Activated T-cell treated with anti-CD3 and anti-CD28 coated beads, Interleukin-2, amount 50 U/mL, for 24 hours (primary cell): ENCODE measurements around the gene TMED6.
A peak's percentile ranks its signal among the peaks of the same experiment; 100 is the strongest.

Experiments
- DNase-seq: peaks from one replicate; pipeline ENCODE4 v3.0.0-alpha.2; 2020
- H3K27ac Mint-ChIP-seq: 2 replicates; pipeline ENCODE4 v1.8.0; 2020; ENCODE audit warnings: mild to moderate bottlenecking, mixed read lengths
- H3K27me3 Mint-ChIP-seq: 2 replicates; pipeline ENCODE4 v1.8.0; 2020; ENCODE audit warnings: mixed read lengths
- H3K36me3 Mint-ChIP-seq: 2 replicates; pipeline ENCODE4 v1.8.0; 2020; ENCODE audit warnings: low read depth, mixed read lengths
- H3K4me1 Mint-ChIP-seq: 2 replicates; pipeline ENCODE4 v1.8.0; 2020; ENCODE audit warnings: low read depth, mixed read lengths
- H3K4me3 Mint-ChIP-seq: 2 replicates; pipeline ENCODE4 v1.8.0; 2020; ENCODE audit warnings: mild to moderate bottlenecking, moderate library complexity, mixed read lengths
- H3K9me3 Mint-ChIP-seq: 2 replicates; pipeline ENCODE4 v1.8.0; 2020; ENCODE audit warnings: mixed read lengths

The TMED6 gene

DNA sequence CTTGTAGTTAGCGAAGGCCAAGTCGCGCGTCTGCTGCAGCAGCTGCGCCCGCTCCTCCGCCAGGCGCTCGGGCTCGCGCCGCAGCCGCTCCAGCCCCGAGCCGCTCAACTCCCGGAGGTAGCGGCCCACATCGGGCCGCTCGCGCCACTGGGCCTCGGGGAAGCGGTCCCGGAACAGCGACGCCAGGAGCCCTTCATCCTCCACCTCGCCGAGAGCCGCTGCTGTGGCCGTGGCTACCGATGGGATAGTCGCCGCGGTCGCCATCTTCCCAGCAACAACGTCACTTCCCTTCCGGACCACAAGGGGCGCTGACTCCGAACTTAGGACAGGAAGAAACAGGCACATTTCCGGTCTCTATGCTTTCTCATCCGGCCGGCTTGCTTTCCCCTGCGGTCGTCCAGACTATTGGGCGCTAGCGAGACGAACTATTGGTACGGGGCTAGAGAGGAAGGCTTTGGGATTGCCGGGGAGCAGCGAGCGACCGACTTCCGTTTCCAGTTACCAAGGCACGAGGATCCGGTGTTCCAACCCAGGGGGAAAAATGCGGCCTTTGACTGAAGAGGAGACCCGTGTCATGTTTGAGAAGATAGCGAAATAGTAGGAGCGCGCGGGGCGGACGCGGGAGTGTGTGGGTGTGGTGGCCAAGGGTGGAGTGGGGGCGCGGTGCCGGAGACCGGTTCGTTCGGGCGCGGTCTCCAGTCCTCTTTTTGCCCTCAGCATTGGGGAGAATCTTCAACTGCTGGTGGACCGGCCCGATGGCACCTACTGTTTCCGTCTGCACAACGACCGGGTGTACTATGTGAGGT lies 12.1 kb downstream of the TMED6 start, which contains the start of the genes COG8 and NIP7:
TSS of gene COG8 (minus strand) at position 276 of the 806 bp plus-strand sequence. CDS start at position 264, 12 bp downstream.
TSS of gene NIP7 (plus strand) at position 484 of the 806 bp plus-strand sequence. CDS start at position 542, 58 bp downstream.
- Mint-ChIP-seq H3K4me3 (peak within 1 kb of the TSS; percentile 100), H3K4me1 (peaks cover 63% of the 10 kb centered on the region), H3K36me3 (peaks cover 86% of the 10 kb centered on the region), H3K27me3 (no peaks in the 10 kb centered on the region), H3K9me3 (no peaks in the 10 kb centered on the region), H3K27ac (peak within 1 kb of the TSS; percentile 100)
- peak; percentile 94 for DNase-seq

DNA sequence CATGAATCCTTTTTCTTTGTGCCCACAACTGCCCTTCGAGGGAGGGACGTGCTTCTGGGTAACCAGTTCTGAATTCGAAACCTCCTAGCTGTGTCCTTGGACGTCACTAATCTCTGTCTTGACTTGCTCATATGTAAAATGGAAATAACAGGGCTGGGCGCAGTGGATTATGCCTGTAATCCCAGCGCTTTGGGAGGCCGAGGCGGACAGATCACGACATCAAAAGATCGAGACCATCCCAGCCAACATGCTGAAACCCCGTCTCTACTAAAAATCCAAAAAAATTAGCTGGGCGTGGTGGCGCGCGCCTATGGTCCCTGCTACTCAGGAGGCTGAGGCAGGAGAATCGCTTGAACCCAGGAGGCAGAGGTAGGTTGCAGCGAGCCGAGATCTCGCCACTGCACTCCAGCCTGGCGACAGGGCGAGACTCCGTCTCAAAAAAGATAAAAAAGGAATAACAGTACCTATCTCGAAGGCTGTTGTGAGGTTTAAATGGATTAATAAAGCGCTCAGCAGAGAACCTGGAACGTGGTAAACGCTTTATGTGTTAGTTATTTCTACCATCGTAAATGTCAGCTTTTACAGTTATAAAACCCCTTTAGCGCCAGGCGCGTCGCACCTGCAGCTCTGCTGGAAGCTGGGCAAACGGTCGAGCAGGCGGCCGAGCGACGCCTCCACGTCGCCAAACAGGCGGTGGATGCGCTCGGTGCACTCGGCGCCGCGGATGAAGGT lies 12.9 kb downstream of the TMED6 start:
- peak overlapping the region; percentile 100 for H3K27ac Mint-ChIP-seq

DNA sequence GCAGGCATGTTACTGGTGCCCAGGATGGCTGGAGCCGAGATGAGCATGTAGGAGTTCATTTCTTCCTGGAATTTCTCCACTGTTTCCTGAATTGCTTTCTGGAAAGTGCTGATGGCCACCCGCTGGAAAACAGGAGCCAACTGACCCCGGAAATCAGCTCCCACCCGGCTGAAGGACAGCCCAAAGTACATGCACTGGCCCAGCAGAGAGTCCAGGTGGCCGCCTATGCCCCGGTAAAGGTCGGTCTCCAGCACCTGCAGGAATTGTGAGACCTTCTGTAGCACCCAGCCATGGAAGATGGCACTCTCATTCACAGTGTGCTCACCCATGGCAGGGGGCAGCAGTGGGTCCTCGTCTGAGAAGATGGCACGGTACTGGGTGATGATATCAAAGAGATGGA lies 16.9 kb downstream of the TMED6 start:
- H3K27ac Mint-ChIP-seq = no peak overlapping the region
- peaks cover 73% of the 10 kb centered on the region for H3K36me3 Mint-ChIP-seq

More for the DNA sequence above, 12.9 kb downstream of the TMED6 start:
- Mint-ChIP-seq H3K36me3 (peaks cover 86% of the 10 kb centered on the region), H3K4me1 (peaks cover 66% of the 10 kb centered on the region), H3K9me3 (no peaks in the 10 kb centered on the region), H3K27me3 (no peaks in the 10 kb centered on the region), H3K4me3 (peak overlapping the region; percentile 100)
- no peak for DNase-seq

GRCh38 chr16:69330286-69331109 lies 21.1 kb downstream of the TMED6 start, which contains the start of gene PDF:
PDF (minus strand) TSS chr16:69330588; CDS start chr16:69330570, 18 bp downstream.
- peak; percentile 90 for DNase-seq
- H3K9me3 Mint-ChIP-seq = no peaks in the 10 kb centered on the region
- H3K4me1 Mint-ChIP-seq = peaks cover 62% of the 10 kb centered on the region
- H3K27me3 Mint-ChIP-seq = no peaks in the 10 kb centered on the region
- H3K27ac Mint-ChIP-seq = peak within 1 kb of the TSS; percentile 93
- H3K4me3 Mint-ChIP-seq = peak within 1 kb of the TSS; percentile 87
- H3K36me3 Mint-ChIP-seq = peaks cover 85% of the 10 kb centered on the region

More for the DNA sequence above, 16.9 kb downstream of the TMED6 start:
- no peak for DNase-seq
- Mint-ChIP-seq H3K27me3 (no peaks in the 10 kb centered on the region), H3K4me1 (peaks cover 52% of the 10 kb centered on the region), H3K4me3 (no peak overlapping the region), H3K9me3 (no peaks in the 10 kb centered on the region)

- no peak for DNase-seq
- Mint-ChIP-seq H3K4me1 (peaks cover 64% of the 10 kb centered on the region), H3K27ac (peak overlapping the region; percentile 90), H3K36me3 (peaks cover 85% of the 10 kb centered on the region), H3K27me3 (no peaks in the 10 kb centered on the region), H3K4me3 (peak overlapping the region; percentile 87), H3K9me3 (no peaks in the 10 kb centered on the region)
Observed at GRCh38 chr16:69329369-69330285, 22.0 kb downstream of the TMED6 start.

DNA sequence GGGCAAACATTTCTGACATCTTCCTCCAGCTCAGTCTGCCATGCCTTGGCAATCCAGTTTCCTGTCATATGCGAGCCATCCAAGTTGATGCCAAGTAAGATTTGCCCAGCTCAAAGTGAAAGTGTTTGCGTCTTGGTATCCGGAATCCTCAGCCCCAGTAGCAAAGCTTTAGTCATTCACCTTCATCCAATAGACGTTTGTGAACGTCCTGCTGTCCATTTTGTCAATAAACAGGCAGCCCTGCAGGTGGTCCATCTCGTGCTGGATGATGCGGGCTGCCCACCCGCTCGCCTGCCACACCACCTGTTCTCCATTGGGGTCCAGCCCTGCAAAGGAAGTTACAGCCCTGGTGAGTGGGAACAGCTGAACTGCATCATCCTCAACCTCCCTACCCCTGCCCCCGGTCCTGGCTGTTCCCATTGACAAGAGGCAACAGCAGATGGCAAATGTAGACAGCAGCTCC lies 22.7 kb downstream of the TMED6 start:
- H3K27ac Mint-ChIP-seq = peak overlapping the region; percentile 90
- peaks cover 65% of the 10 kb centered on the region for H3K4me1 Mint-ChIP-seq
- H3K27me3 Mint-ChIP-seq = no peaks in the 10 kb centered on the region
- peak overlapping the region; percentile 87 for H3K4me3 Mint-ChIP-seq
- H3K36me3 Mint-ChIP-seq = peaks cover 85% of the 10 kb centered on the region
- no peaks in the 10 kb centered on the region for H3K9me3 Mint-ChIP-seq
- peak; percentile 30 for DNase-seq

- H3K27ac Mint-ChIP-seq = peak overlapping the region; percentile 90
- no peaks in the 10 kb centered on the region for H3K27me3 Mint-ChIP-seq
- H3K9me3 Mint-ChIP-seq = no peaks in the 10 kb centered on the region
- H3K4me3 Mint-ChIP-seq = peak overlapping the region; percentile 87
- peak; percentile 24 for DNase-seq
- H3K36me3 Mint-ChIP-seq = peaks cover 87% of the 10 kb centered on the region
- H3K4me1 Mint-ChIP-seq = peaks cover 58% of the 10 kb centered on the region
Observed at GRCh38 chr16:69327585-69328310, 23.8 kb downstream of the TMED6 start.

- peak overlapping the region; percentile 87 for H3K4me3 Mint-ChIP-seq
- no peaks in the 10 kb centered on the region for H3K9me3 Mint-ChIP-seq
- peak; percentile 29 for DNase-seq
- peak overlapping the region; percentile 81 for H3K27ac Mint-ChIP-seq
- H3K27me3 Mint-ChIP-seq = no peaks in the 10 kb centered on the region
- H3K4me1 Mint-ChIP-seq = peaks cover 55% of the 10 kb centered on the region
- H3K36me3 Mint-ChIP-seq = peaks cover 88% of the 10 kb centered on the region
Observed at GRCh38 chr16:69326172-69326873, 25.3 kb downstream of the TMED6 start.

- peak; percentile 29 for DNase-seq
- Mint-ChIP-seq H3K4me3 (peak overlapping the region; percentile 87), H3K27me3 (no peaks in the 10 kb centered on the region), H3K4me1 (peaks cover 54% of the 10 kb centered on the region), H3K9me3 (no peaks in the 10 kb centered on the region), H3K36me3 (peaks cover 91% of the 10 kb centered on the region), H3K27ac (peak overlapping the region; percentile 81)
Observed at GRCh38 chr16:69325784-69326171, 25.8 kb downstream of the TMED6 start.

- H3K36me3 Mint-ChIP-seq = peaks cover 100% of the 10 kb centered on the region
Observed at GRCh38 chr16:69324585-69325253, 26.9 kb downstream of the TMED6 start.

DNA sequence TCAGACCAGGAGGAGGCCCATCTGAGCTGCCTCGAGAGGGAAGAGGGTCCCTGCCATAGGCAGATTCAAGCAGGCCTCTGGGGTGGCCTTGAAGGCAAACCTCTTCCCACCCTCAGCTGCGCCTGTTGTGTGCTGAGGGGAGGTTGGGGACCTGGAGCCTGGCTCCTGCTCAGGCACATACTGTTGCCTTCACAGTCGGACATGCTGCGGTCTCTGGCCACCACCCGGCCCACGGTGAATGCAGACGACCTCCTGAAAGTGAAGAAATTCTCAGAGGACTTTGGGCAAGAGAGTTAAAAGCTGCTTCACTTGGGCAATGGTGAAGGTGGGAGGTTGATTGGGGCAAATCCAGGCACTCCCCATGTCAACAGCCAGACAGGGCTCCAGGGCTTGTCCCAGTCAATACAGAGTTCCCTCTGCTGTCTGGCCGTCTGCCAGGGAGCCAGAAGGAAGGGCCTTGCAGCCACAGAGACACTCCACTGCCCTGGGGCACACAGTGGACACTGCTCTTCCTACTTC lies 27.5 kb downstream of the TMED6 start:
- Mint-ChIP-seq H3K4me3 (no peak overlapping the region), H3K9me3 (no peaks in the 10 kb centered on the region), H3K36me3 (peaks cover 100% of the 10 kb centered on the region), H3K27me3 (no peaks in the 10 kb centered on the region), H3K27ac (no peak overlapping the region), H3K4me1 (peaks cover 50% of the 10 kb centered on the region)
- DNase-seq = no peak

More at GRCh38 chr16:69324585-69325253, 26.9 kb downstream of the TMED6 start:
- H3K4me3 Mint-ChIP-seq = no peak overlapping the region
- H3K27me3 Mint-ChIP-seq = no peaks in the 10 kb centered on the region
- H3K27ac Mint-ChIP-seq = peak overlapping the region; percentile 81
- H3K9me3 Mint-ChIP-seq = no peaks in the 10 kb centered on the region
- H3K4me1 Mint-ChIP-seq = peaks cover 54% of the 10 kb centered on the region
- DNase-seq = no peak

DNA sequence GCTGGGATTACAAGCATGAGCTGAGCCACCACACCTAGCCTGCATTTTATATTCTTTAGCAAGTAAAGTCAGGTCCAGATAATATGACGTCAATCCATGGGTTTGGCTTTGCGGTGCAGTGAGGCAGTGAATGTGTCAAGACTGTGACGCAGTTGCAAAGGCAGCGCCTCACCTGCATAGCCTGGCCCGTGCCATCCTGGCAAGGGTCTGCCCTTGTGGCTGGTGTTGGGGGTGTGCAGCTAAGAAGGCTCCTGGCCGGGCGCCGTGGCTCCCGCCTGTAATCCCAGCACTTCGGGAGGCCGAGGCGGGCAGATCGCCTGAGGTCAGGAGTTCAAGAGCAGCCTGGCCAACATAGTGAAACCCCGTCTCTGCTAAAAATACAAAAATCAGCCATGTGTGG lies 28.2 kb downstream of the TMED6 start:
- H3K9me3 Mint-ChIP-seq = no peaks in the 10 kb centered on the region
- H3K27ac Mint-ChIP-seq = peak overlapping the region; percentile 12
- H3K4me3 Mint-ChIP-seq = no peak overlapping the region
- DNase-seq = no peak
- peaks cover 43% of the 10 kb centered on the region for H3K4me1 Mint-ChIP-seq
- H3K27me3 Mint-ChIP-seq = no peaks in the 10 kb centered on the region
- peaks cover 99% of the 10 kb centered on the region for H3K36me3 Mint-ChIP-seq
